HG03039 (cell line): ENCODE measurements around the gene PNPLA7.
"Not testable (repeated sequence)": the region's sequence is repeated elsewhere in the genome, so short reads cannot be mapped to it uniquely, and the experiment has no call there.

ENCODE experiments used
- ATAC-seq: cut with Tn5 transposase; IDR thresholded peaks from one replicate; pipeline ENCODE4 v1.9.1; 2021; ENCODE audit warnings: mild to moderate bottlenecking, moderate library complexity; ENCODE audit not compliant: unreplicated experiment

The PNPLA7 gene

GRCh38 chr9:137543237-137543963, 6.8 kb downstream of the PNPLA7 start:
- ATAC-seq = no peak

GRCh38 chr9:137542486-137542885, 7.7 kb downstream of the PNPLA7 start:
- ATAC-seq = no peak

GRCh38 chr9:137540536-137540935, 9.7 kb downstream of the PNPLA7 start:
- ATAC-seq = no peak

- ATAC-seq = no peak
Observed at GRCh38 chr9:137538058-137538457, 12.1 kb downstream of the PNPLA7 start.

DNA sequence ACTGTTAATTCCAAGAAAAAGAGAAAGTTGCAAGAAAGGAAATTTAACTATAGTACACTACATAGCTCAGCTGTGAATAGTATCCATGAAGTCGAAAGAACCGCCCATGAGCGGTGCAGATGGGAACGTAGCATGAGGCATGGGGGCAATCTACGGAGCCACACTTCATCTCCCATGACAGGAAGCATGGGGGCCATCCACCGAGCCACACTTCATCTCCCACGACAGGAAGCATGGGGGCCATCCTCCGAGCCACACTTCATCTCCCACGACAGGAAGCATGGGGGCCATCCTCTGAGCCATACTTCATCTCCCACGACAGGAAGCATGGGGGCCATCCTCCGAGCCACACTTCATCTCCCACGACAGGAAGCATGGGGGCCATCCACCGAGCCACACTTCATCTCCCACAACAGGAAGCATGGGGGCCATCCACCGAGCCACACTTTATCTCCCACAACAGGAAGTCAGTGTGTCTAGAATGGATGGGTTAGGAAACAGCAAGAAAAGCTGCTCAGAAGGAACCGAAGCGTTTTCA, 13.5 kb downstream of the PNPLA7 start:
- not testable (repeated sequence) for ATAC-seq

DNA sequence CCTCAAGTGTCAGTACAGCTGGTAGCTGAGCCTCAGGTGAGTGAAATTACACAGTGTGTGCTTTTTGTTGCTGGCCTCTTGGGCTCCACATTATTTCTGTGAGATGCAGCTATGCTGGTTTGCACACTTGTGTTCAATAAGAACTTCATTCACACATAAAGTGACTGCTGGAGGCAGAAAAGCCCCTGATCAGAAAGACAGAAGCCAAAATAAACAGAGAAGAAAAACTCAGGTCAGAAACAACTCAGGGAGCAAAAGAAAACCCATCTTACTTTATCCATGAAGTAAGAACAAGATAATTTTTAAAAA, 15.1 kb downstream of the PNPLA7 start:
- no peak for ATAC-seq

- no peak for ATAC-seq
Observed at GRCh38 chr9:137534256-137535119, 15.7 kb downstream of the PNPLA7 start.

GRCh38 chr9:137532891-137533468, 17.2 kb downstream of the PNPLA7 start:
- not testable (repeated sequence) for ATAC-seq

- ATAC-seq = no peak
Observed at GRCh38 chr9:137531099-137531765, 19.0 kb downstream of the PNPLA7 start.

DNA sequence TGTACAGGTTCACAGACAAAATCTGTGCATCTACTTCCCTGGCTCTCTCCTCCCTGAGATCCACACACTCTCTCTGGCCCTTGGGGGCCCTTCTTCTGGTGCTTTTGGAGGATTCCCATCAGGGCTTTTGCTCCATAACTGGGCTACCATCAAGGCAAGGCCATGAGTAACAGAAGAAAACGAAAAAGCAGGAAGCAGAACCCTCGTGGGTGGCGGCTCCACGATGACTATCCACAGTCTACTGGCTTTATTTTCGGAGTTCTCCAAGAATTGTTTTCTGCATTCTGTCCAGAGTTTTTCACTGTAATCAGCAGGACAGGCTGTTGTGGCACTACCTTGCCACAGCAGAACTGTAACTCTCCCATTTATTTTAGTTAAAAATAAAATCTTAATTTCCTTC, 19.9 kb downstream of the PNPLA7 start:
- no peak for ATAC-seq

DNA sequence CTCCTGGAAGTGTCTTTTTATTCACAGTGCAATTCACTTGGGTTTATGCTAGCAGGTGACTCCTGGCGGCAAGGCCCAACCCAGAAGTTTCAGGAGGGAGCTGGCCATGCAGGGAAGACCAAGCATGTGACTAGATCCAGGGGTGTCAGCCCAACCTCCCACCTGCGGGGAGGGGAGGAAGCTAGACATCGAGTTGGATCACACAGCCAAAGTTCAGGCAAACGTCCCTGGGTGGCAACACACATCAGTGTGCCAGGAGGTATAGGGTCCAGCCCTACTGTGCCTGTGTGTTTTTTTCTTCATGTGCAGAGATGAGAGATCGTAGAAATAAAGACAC, 25.3 kb downstream of the PNPLA7 start:
- ATAC-seq = no peak

DNA sequence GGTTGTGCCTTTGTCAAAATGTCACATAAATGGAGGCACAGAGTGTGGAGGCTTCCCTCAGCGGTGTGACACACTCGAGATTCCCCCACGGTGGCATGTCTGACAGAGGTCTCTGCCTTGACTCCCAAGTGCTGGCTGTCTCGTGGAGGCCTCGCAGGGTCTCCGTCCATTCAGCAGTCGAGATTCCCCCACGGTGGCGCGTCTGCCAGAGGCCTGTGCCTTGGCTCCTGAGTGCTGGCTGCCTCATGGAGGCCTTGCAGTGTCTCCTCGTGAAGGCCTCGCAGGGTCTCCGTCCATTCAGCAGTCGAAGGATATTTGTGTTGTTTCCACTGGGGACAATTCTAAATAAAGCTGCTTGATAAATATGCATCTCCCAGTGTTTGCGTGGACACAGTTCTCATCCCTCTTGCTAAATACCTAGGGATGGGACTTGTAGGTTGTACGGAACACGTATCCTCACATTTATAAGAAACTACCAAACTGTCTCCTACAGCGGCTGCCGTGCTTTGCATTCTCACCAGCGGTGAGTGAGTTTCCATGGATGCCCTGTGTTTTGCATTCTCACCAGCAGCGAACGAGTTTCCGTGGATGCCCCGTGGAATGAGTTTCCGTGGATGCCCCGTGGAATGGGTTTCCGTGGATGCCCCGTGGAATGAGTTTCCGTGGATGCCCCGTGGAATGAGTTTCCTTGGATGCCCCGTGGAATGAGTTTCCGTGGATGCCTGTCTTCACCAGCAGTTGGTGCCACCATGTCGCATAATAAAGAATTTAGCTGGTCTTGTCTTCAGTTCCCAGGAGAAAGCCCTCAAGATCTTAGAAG, 25.8 kb downstream of the PNPLA7 start:
- no peak for ATAC-seq

- ATAC-seq = no peak
Observed at GRCh38 chr9:137522746-137523455, 27.3 kb downstream of the PNPLA7 start.

DNA sequence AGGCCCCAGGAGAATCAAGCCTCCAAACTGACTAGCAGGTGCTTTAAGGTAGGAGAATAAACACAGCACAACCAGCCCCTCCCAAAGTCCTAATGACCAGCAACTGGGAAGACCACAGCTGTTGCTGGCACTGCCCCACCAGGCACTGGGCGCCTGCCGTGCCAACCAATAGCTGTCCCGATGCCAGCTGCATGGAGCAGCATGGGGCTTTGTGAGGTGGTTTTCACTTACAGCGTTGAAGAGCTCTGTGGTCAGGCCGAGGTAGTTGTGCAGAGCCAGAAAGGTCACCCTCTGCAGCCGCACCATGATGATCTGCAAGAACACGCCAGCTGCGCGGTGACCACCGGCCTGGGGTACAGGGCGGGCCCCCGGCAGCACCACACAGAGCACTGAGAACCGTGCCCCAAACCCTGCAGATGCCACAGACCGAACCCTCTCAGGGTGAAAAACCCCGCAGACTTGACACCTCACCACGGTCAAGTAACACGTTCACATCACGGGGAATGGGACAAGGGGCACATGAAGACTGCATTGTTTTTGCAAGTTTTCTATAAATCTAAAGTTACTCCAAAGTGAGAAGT, 28.7 kb downstream of the PNPLA7 start:
- no peak for ATAC-seq

- ATAC-seq = no peak
Observed at GRCh38 chr9:137520614-137521404, 29.4 kb downstream of the PNPLA7 start.

- no peak for ATAC-seq
Observed at GRCh38 chr9:137519553-137519952, 30.6 kb downstream of the PNPLA7 start.

- ATAC-seq = not testable (repeated sequence)
Observed at GRCh38 chr9:137518661-137519459, 31.3 kb downstream of the PNPLA7 start.
